Tibial nerve (tissue), 3 donors: ENCODE measurements around the gene GINS2.

ENCODE experiments used
- CTCF ChIP-seq, 5 experiments: fragments of 200-600 bp in 3 of 5; fragments of 450-650 bp in 2 of 5; sonication (generic) in 3 of 5; IDR thresholded peaks; one replicate each; pipeline ENCODE4 v1.5.1; 2016 to 2019; ENCODE audit warnings: antibody characterized with exemption in 5 of 5, mild to moderate bottlenecking in 3 of 5, moderate library complexity in 2 of 5
- POLR2A ChIP-seq, 2 donors: fragments of 450-650 bp; IDR thresholded peaks; one replicate each; pipeline ENCODE4 v1.6.1; 2017; ENCODE audit warnings: antibody characterized with exemption in 2 of 2, mild to moderate bottlenecking in 2 of 2, moderate library complexity in 2 of 2

GRCh38 chr16:85736921-85737320 is 48.2 kb upstream of the GINS2 start:
- no peak for TF ChIP-seq CTCF (IDR thresholded peaks at IDR 0.05)
- TF ChIP-seq POLR2A (IDR thresholded peaks at IDR 0.05) = no peak
